Measurements from ENCODE around the gene VIT. TPM values are rescaled to one million over a fixed set of nuclear protein-coding genes. Genes with fewer than 3 reads are reported as not detected.

Gene VIT
- total RNA-seq, 2 donors from 2014 or later, result not detected

GRCh38 chr2:36733215-36733614 lies 36.7 kb downstream of the VIT start:
- Mint-ChIP-seq H3K4me3 (no peak overlapping the region), H3K27me3 (ENCODE audit: low read depth) (peaks cover 14% of the 10 kb centered on the region), H3K36me3 (ENCODE audit: insufficient read depth in 2 of 2) (no peaks in the 10 kb centered on the region), H3K4me1 (ENCODE audit: low read depth) (no peaks in the 10 kb centered on the region), H3K9me3 (no peaks in the 10 kb centered on the region), H3K27ac (no peak overlapping the region)
- DNase-seq, result no peak
- no peak for ATAC-seq (replicated peaks in 1 of 2)

- Mint-ChIP-seq H3K27ac (no peak overlapping the region), H3K4me1 (ENCODE audit: low read depth) (no peaks in the 10 kb centered on the region), H3K4me3 (no peak overlapping the region), H3K27me3 (ENCODE audit: low read depth) (peaks cover 16% of the 10 kb centered on the region), H3K36me3 (ENCODE audit: insufficient read depth in 2 of 2) (no peaks in the 10 kb centered on the region), H3K9me3 (no peaks in the 10 kb centered on the region)
- DNase-seq (no peak), ATAC-seq (replicated peaks in 1 of 2) (no peak)
These were observed 37.8 kb downstream of the VIT start for GRCh38 chr2:36734304-36734703.

- DNase-seq (no peak), ATAC-seq (replicated peaks in 1 of 2) (no peak)
- H3K4me1 Mint-ChIP-seq (ENCODE audit: low read depth), result peaks cover 5% of the 10 kb centered on the region
- no peaks in the 10 kb centered on the region for H3K9me3 Mint-ChIP-seq
- H3K27ac Mint-ChIP-seq, result no peak overlapping the region
- no peak overlapping the region for H3K4me3 Mint-ChIP-seq
- H3K27me3 Mint-ChIP-seq (ENCODE audit: low read depth), result peaks cover 37% of the 10 kb centered on the region
- H3K36me3 Mint-ChIP-seq (ENCODE audit: insufficient read depth in 2 of 2), result no peaks in the 10 kb centered on the region
These were observed 40.7 kb downstream of the VIT start for GRCh38 chr2:36737131-36737750.

- Mint-ChIP-seq H3K4me3 (no peak overlapping the region), H3K27me3 (ENCODE audit: low read depth) (peaks cover 44% of the 10 kb centered on the region), H3K36me3 (ENCODE audit: insufficient read depth in 2 of 2) (no peaks in the 10 kb centered on the region), H3K27ac (no peak overlapping the region), H3K9me3 (peaks cover 0 to 2% of the 10 kb centered on the region in 2 donors), H3K4me1 (ENCODE audit: low read depth) (peaks cover 5% of the 10 kb centered on the region)
- no peak for ATAC-seq (replicated peaks in 1 of 2)
- DNase-seq, result no peak
These were observed 43.6 kb downstream of the VIT start for GRCh38 chr2:36740061-36740460.

- H3K36me3 Mint-ChIP-seq (ENCODE audit: insufficient read depth in 2 of 2), result no peaks in the 10 kb centered on the region
- H3K9me3 Mint-ChIP-seq, result peaks cover 0 to 2% of the 10 kb centered on the region in 2 donors
- ATAC-seq (replicated peaks in 1 of 2) (no peak), DNase-seq (no peak)
- peaks cover 5% of the 10 kb centered on the region for H3K4me1 Mint-ChIP-seq (ENCODE audit: low read depth)
- no peak overlapping the region for H3K4me3 Mint-ChIP-seq
- H3K27me3 Mint-ChIP-seq (ENCODE audit: low read depth), result peaks cover 46% of the 10 kb centered on the region
- H3K27ac Mint-ChIP-seq, result no peak overlapping the region
These were observed 44.8 kb downstream of the VIT start for GRCh38 chr2:36741188-36741837.

GRCh38 chr2:36743954-36744353 lies 47.4 kb downstream of the VIT start:
- peaks cover 71% of the 10 kb centered on the region for H3K27me3 Mint-ChIP-seq (ENCODE audit: low read depth)
- no peak overlapping the region for H3K4me3 Mint-ChIP-seq
- H3K4me1 Mint-ChIP-seq (ENCODE audit: low read depth), result peaks cover 5% of the 10 kb centered on the region
- H3K9me3 Mint-ChIP-seq, result peaks cover 0 to 2% of the 10 kb centered on the region in 2 donors
- no peaks in the 10 kb centered on the region for H3K36me3 Mint-ChIP-seq (ENCODE audit: insufficient read depth in 2 of 2)
- ATAC-seq (replicated peaks in 1 of 2) (no peak), DNase-seq (no peak)
- H3K27ac Mint-ChIP-seq, result no peak overlapping the region

GRCh38 chr2:36748166-36748565 lies 51.7 kb downstream of the VIT start:
- H3K27ac Mint-ChIP-seq, result no peak overlapping the region
- H3K9me3 Mint-ChIP-seq, result peaks cover 0 to 2% of the 10 kb centered on the region in 2 donors
- ATAC-seq (replicated peaks in 1 of 2) (no peak), DNase-seq (no peak)
- H3K4me3 Mint-ChIP-seq, result no peak overlapping the region
- H3K4me1 Mint-ChIP-seq (ENCODE audit: low read depth), result no peaks in the 10 kb centered on the region
- no peaks in the 10 kb centered on the region for H3K36me3 Mint-ChIP-seq (ENCODE audit: insufficient read depth in 2 of 2)
- H3K27me3 Mint-ChIP-seq (ENCODE audit: low read depth), result peaks cover 60% of the 10 kb centered on the region

- Mint-ChIP-seq H3K36me3 (ENCODE audit: insufficient read depth in 2 of 2) (no peaks in the 10 kb centered on the region), H3K9me3 (no peaks in the 10 kb centered on the region), H3K4me3 (no peak overlapping the region), H3K27ac (no peak overlapping the region), H3K27me3 (ENCODE audit: low read depth) (peaks cover 58% of the 10 kb centered on the region), H3K4me1 (ENCODE audit: low read depth) (no peaks in the 10 kb centered on the region)
- ATAC-seq (replicated peaks in 1 of 2), result no peak
- no peak for DNase-seq
These were observed 53.6 kb downstream of the VIT start for GRCh38 chr2:36750101-36750500.

- no peak for ATAC-seq (replicated peaks in 1 of 2)
- H3K4me3 Mint-ChIP-seq, result no peak overlapping the region
- no peak overlapping the region for H3K27ac Mint-ChIP-seq
- DNase-seq, result no peak
- H3K4me1 Mint-ChIP-seq (ENCODE audit: low read depth), result no peaks in the 10 kb centered on the region
- H3K27me3 Mint-ChIP-seq (ENCODE audit: low read depth), result peaks cover 37% of the 10 kb centered on the region
- H3K9me3 Mint-ChIP-seq, result no peaks in the 10 kb centered on the region
- H3K36me3 Mint-ChIP-seq (ENCODE audit: insufficient read depth in 2 of 2), result no peaks in the 10 kb centered on the region
These were observed 57.3 kb downstream of the VIT start for GRCh38 chr2:36753706-36754221.

GRCh38 chr2:36754578-36754977 lies 58.1 kb downstream of the VIT start:
- no peaks in the 10 kb centered on the region for H3K4me1 Mint-ChIP-seq (ENCODE audit: low read depth)
- H3K36me3 Mint-ChIP-seq (ENCODE audit: insufficient read depth in 2 of 2), result no peaks in the 10 kb centered on the region
- H3K9me3 Mint-ChIP-seq, result no peaks in the 10 kb centered on the region
- H3K4me3 Mint-ChIP-seq, result no peak overlapping the region
- ATAC-seq (replicated peaks in 1 of 2), result no peak
- no peak for DNase-seq
- peaks cover 31% of the 10 kb centered on the region for H3K27me3 Mint-ChIP-seq (ENCODE audit: low read depth)
- H3K27ac Mint-ChIP-seq, result no peak overlapping the region

GRCh38 chr2:36756438-36756837 lies 59.9 kb downstream of the VIT start:
- Mint-ChIP-seq H3K4me1 (ENCODE audit: low read depth) (no peaks in the 10 kb centered on the region), H3K9me3 (no peaks in the 10 kb centered on the region), H3K36me3 (ENCODE audit: insufficient read depth in 2 of 2) (no peaks in the 10 kb centered on the region), H3K4me3 (no peak overlapping the region), H3K27ac (no peak overlapping the region), H3K27me3 (ENCODE audit: low read depth) (peaks cover 23% of the 10 kb centered on the region)
- ATAC-seq (replicated peaks in 1 of 2) (no peak), DNase-seq (no peak)

GRCh38 chr2:36762764-36763490 lies 66.4 kb downstream of the VIT start:
- H3K36me3 Mint-ChIP-seq (ENCODE audit: insufficient read depth in 2 of 2), result peaks cover 1 to 3% of the 10 kb centered on the region in 2 donors
- no peak overlapping the region for H3K27ac Mint-ChIP-seq
- peaks cover 13% of the 10 kb centered on the region for H3K27me3 Mint-ChIP-seq (ENCODE audit: low read depth)
- H3K4me1 Mint-ChIP-seq (ENCODE audit: low read depth), result no peaks in the 10 kb centered on the region
- no peak overlapping the region for H3K4me3 Mint-ChIP-seq
- H3K9me3 Mint-ChIP-seq, result peaks cover 2 to 3% of the 10 kb centered on the region in 2 donors
- no peak for ATAC-seq (replicated peaks in 1 of 2)
- no peak for DNase-seq

- Mint-ChIP-seq H3K4me1 (ENCODE audit: low read depth) (no peaks in the 10 kb centered on the region), H3K4me3 (no peak overlapping the region), H3K27ac (no peak overlapping the region), H3K27me3 (ENCODE audit: low read depth) (peaks cover 8% of the 10 kb centered on the region), H3K9me3 (peaks cover 2 to 3% of the 10 kb centered on the region in 2 donors), H3K36me3 (ENCODE audit: insufficient read depth in 2 of 2) (peaks cover 1 to 3% of the 10 kb centered on the region in 2 donors)
- no peak for DNase-seq
- no peak for ATAC-seq (replicated peaks in 1 of 2)
These were observed 72.6 kb downstream of the VIT start for GRCh38 chr2:36769106-36769505.

All from activated T-cell treated with anti-CD3 and anti-CD28 coated beads, Interleukin-2, amount 50 U/mL, for 72 hours (primary cell).